NCI-H146 (cell line): Measurements from ENCODE around the gene DAAM2.

Source experiments
- DNase-seq: peaks from one replicate; lab custom pipeline; 2025; lab: John Stamatoyannopoulos, UW

Gene DAAM2

GRCh38 chr6:39887692-39888450 lies 95.7 kb downstream of the DAAM2 start:
- DNase-seq: no peak

DNA sequence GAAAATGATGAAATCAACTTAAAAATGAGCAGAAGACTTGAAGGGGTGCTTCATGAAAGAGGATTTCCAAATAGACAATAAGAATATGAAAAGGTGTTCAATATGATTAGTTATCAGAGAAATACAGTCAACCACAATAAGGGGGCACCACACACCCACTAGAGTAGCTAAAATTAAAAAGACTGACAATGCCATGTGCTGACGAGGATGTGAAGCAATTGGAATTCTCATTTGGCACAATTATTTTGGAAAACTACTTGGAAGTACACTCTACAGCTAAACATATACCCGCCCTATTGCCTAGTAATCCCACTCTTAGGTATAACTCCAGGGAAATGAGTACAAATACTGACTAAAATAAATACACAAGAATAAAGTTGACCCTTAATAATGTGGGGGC lies 97.1 kb downstream of the DAAM2 start:
- no peak for DNase-seq

GRCh38 chr6:39891353-39891752 lies 99.2 kb downstream of the DAAM2 start:
- DNase-seq: no peak

DNA sequence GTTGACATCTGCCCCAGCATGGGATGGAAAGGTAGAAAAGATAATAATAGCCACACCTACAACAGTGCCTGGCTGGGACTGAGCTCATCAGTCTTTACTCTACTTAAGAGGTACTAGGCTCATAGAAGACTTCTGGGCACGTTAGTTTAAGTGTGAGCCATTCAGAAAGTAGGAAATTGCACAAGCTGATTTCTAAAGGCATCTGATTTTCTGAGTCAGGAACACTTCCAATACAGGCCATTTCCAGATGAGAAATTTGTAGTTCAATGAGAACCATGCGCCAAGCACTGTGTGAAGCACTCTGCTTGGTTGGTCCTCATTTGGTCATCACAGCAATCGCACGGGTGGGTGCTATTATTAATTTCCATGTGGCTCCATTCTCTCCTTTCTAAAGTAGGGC lies 99.8 kb downstream of the DAAM2 start:
- DNase-seq: no peak

- peak; percentile 71 for DNase-seq
These were observed 100.4 kb downstream of the DAAM2 start for GRCh38 chr6:39892490-39893129.

DNA sequence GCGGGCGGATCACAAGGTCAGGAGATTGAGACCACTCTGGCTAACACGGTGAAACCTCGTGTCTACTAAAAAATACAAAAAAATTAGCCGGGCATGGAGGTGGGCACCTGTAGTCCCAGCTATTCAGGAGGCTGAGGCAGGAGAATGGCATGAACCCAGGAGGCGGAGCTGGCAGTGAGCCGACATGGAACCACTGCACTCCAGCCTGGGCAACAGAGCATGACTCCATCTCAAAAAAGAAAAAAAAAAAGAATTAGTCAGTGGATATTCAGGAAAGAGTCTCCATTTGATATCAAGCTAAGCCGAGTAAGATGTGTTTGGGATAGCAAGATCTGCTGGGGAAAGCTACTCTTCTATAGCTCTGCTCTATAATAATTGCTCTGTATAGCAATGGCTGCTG lies 101.1 kb downstream of the DAAM2 start:
- DNase-seq: no peak

DNA sequence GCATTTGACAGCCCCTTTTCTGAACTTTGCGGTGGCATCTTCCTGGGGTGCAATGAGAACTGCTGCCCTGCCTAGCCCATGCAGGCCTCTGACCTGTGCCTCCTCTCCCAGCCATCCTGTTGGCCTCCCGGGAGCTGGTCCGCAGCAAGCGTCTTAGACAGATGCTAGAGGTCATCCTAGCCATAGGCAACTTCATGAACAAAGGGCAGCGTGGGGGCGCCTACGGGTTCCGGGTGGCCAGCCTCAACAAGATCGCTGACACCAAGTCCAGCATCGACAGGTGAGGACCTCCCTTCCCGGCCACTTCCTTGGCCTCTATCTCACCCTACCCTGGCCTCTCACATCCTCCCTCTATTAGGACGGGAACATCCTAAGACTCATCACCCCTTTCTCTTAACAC lies 104.5 kb downstream of the DAAM2 start:
- DNase-seq: no peak

GRCh38 chr6:39897698-39898097 lies 105.5 kb downstream of the DAAM2 start:
- no peak for DNase-seq

- DNase-seq: no peak
These were observed 106.4 kb downstream of the DAAM2 start for GRCh38 chr6:39898625-39899024.

DNA sequence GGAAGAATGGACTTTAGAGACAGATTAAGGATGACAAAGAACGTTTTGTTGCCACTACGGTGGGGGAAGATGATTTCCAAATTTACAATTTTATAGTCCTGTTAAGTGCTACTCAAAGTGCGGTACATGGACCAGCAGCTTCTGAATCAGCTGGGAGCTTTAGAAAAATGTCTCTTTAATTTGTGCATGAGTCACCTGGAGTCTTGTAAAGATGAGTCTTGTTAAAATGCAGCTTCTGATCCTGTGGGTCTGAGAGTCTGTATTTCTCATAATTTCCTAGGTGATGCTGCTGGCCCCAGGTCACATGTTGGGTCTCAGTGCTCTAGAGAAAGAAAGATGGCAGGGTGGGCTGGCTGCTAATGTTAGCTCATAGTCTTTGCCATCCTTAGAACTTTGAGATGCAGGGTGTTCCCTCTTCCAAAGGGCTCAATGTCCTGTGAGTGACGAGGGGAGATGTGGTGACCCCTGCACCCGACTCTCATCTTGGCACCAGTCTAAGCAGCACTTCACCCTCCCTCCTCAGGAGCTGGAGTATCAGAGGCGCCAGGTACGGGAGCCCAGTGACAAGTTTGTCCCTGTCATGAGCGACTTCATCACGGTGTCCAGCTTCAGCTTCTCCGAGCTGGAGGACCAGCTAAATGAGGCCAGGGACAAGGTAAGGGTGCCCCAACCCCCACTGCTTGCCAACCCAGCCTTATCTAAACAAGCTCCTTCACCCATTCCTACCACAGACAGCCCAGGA lies 107.5 kb downstream of the DAAM2 start:
- no peak for DNase-seq

DNA sequence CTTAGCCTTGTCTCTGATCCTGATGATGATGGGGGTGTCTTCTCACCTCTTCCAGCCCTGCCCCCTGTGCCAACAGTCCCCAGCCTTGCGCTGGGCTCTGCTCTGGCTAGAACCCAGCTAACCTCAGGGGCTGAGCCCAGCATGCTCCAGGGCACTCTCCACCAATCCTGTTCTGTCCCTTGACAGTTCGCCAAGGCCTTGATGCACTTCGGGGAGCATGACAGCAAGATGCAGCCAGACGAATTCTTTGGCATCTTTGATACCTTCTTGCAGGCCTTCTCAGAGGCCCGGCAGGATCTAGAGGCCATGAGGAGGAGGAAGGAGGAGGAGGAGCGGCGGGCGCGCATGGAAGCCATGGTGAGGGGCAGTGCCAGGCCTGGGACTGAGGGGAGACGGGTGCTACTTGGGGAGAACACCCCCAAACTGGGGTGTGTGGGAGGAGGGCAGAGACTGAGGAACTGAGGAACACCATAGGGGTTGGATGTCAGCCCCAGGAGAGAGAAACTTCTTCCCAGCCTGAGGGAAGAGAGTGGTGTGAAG lies 109.0 kb downstream of the DAAM2 start:
- no peak for DNase-seq

- DNase-seq: no peak
These were observed 109.5 kb downstream of the DAAM2 start for GRCh38 chr6:39901670-39902069.

GRCh38 chr6:39902136-39902535 lies 110.0 kb downstream of the DAAM2 start:
- no peak for DNase-seq

GRCh38 chr6:39902786-39903465 lies 110.8 kb downstream of the DAAM2 start:
- DNase-seq: no peak

DNA sequence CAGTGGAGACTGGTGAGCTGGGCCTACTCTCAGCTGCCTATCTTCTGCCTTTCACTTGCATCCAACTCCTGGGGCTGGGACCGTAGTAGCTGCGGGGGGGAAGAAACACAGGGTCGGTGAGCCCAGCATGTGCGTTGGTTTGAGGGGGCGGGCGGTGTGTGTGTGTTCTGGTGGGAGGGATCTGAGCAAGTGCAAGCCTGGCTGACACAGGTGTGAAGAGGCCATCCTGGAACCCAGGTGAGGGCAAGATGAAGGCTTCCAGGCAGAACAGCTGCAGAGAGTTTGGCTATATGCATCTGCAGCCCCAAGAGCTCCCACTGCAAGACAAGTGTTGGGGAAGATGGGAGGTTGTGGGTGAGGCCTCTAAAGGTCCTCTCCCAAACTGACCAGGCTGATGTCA lies 111.5 kb downstream of the DAAM2 start:
- DNase-seq: no peak

DNA sequence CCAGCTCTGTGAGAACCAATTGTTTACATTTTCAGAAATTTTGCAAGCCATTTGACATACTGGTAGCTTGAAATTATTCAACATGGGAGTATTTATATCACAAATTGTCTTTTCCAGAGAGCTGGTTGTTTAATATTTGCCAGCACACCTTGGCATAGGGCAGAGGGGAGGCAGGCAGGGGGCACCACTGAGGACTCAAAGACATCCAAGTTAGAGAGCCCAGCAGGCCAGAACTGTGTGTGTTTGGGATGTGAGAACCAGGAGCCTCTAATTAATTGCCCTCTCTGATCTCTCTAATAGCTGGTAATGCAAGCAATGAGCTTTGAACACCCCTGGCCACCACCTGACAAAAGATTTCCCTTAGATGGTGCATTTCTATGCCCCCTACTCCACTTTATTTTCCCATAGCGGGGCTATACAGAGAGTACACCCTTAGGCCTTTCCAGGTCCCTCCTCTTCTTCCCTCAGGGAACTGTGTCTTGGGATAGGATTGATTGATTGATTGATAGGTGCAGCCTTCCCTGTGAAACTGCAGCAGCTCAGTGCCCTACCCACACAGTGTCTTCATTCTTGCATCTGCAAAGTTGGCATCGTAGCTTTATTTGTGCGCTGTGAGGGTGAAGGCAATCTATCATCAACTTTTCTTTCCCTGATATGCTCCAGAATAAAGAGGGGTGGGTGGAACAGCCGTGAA lies 112.9 kb downstream of the DAAM2 start:
- no peak for DNase-seq

GRCh38 chr6:39905640-39905975 lies 113.4 kb downstream of the DAAM2 start:
- no peak for DNase-seq

DNA sequence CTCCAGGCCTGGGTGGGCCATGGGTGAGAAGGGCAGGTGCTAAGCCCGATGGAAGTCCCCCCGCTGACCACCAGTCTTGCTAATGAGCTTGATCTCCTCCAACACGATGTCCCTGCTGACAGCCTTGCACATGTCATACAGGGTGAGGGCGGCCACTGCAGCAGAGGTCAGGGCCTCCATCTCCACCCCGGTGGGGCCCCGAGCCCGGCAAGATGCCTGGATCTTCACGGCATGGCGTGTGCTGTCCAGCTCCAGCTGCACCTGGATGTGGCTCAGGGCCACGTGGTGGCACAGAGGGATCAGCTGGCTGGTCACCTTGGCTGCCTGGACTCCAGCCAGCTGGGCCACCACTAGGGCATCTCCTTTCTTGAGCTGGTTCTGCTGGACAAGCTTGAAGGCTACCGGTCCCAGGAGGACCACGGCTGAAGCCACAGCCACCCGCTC lies 114.2 kb downstream of the DAAM2 start:
- DNase-seq: no peak

DNA sequence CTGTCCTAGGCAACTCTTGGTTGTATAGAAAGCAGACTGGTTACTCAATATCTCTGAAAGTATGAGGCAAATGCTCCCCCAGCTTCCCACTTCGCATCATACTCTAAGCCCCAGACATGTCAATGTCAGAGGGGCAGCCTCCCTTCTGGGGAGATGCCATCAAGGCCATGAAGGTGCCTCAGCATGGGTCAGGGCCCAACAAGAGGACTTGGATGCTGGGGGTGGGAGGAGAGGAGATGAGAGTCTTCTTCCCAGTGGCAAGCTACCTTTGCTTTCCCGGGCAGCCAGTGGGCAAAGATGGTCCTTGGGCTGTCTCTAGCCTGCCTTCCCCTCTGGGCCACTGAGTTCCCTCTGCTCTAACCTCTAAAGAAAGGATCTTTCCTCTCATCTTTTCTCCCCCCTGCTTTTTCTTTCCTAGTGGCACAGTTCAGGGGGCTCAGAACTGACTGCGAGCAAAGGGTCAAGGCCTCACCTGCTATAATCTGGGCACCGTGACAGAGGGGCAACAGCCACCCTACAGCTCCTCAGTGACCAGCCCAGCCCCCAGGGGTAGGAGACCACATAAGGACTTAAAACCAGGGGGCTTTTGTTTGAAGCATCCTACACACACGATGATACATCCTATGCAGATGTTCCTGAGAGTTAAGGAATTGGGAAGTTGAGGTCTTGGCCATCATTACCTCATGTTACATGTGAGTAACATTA lies 115.8 kb downstream of the DAAM2 start:
- no peak for DNase-seq

GRCh38 chr6:39908838-39909583 lies 116.8 kb downstream of the DAAM2 start:
- DNase-seq: no peak
